Heart right ventricle (tissue), 16 donors: ENCODE results near the gene SACM1L. TPM values are rescaled to one million over a fixed set of nuclear protein-coding genes. Genes with fewer than 3 reads are reported as not detected.
"Not testable (repeated sequence)": the region's sequence is repeated elsewhere in the genome, so short reads cannot be mapped to it uniquely, and the experiment has no call there.

Experiments used
- ATAC-seq, 8 donors: fragments of 200-7000 bp; cut with Tn5 transposase; one replicate each; pipeline ENCODE4 v1.9.1; 2020; ENCODE audit warnings: mild to moderate bottlenecking in 8 of 8, moderate library complexity in 8 of 8, moderate number of reproducible peaks in 1 of 8
- DNase-seq, 2 donors: peaks; one replicate each; pipeline ENCODE4 v3.0.0-alpha.2; 2020
- H3K27ac ChIP-seq, 10 donors: fragments of 200-600 bp; sonication (generic) in 2 of 10; one replicate each; pipeline versions ENCODE4 v1.5.0 to v1.8.0; 2020 to 2022; ENCODE audit warnings: mild to moderate bottlenecking in 3 of 10
- H3K27me3 ChIP-seq, 7 donors: fragments of 200-600 bp; one replicate each; pipeline ENCODE4 v1.8.0; 2021 to 2022; ENCODE audit warnings: mild to moderate bottlenecking in 2 of 7
- H3K36me3 ChIP-seq, 9 donors: fragments of 200-600 bp; sonication (generic) in 1 of 9; one replicate each; pipeline versions ENCODE4 v1.5.0 to v1.8.0; 2020 to 2022; ENCODE audit warnings: mild to moderate bottlenecking in 2 of 9
- H3K4me1 ChIP-seq, 9 donors: fragments of 200-600 bp; sonication (generic) in 1 of 9; one replicate each; pipeline versions ENCODE4 v1.5.0 to v1.8.0; 2020 to 2022; ENCODE audit warnings: mild to moderate bottlenecking in 4 of 9
- H3K4me3 ChIP-seq, 10 donors: fragments of 200-600 bp; sonication (generic) in 2 of 10; one replicate each; pipeline versions ENCODE4 v1.5.0 to v1.8.0; 2020 to 2022; ENCODE audit warnings: mild to moderate bottlenecking in 7 of 10, moderate library complexity in 2 of 10
- H3K9me3 ChIP-seq, 11 donors: fragments of 200-600 bp in 10 of 11; sonication (generic) in 2 of 11; one replicate each; pipeline versions ENCODE4 v1.5.0 to v1.8.0; 2013 to 2022; ENCODE audit warnings: mild to moderate bottlenecking in 2 of 11, control low read depth in 1 of 11, moderate library complexity in 1 of 11
- WGBS, 2 donors: extraction: QIAGEN DNeasy Blood & Tissue Kit; methylation state at CpG; one replicate each; pipeline ENCODE4 v1.1.7; 2013; ENCODE audit warnings: inconsistent platforms in 1 of 2; 5-methylcytosine and 5-hydroxymethylcytosine counted together
- intact Hi-C, 10 donors: fragments of 100-400 bp; cut with DNase I; formaldehyde crosslinking; loops; one replicate each; pipeline versions ENCODE4 v1.11.1 to v1.14.2; 2022
- polyA plus RNA-seq, 2 donors: library from polyadenylated mRNA; stranded (reverse); fragments of 200-250 nt; gene quantifications; one replicate each; pipeline ENCODE4 v1.2.3, GENCODE V29; 2013
- total RNA-seq, 10 donors: library from RNA; stranded (reverse); fragmentation: NEBNext Ultra II Directional in 3 of 10; extraction: Animal tissue kit (Norgen Biotek cat#: 25700) in 3 of 10; gene quantifications; one replicate each; pipeline versions ENCODE4 v1.2.1 to v1.2.4, GENCODE V29; 2021 to 2023
- TF ChIP-seq, protein P1 (sequence below), 9 donors: fragments of 200-600 bp; sonication (generic) in 2 of 9; IDR thresholded peaks; one replicate each; pipeline versions ENCODE4 v1.5.0 to v1.8.0; 2021 to 2022; ENCODE audit warnings: antibody characterized with exemption in 9 of 9, mild to moderate bottlenecking in 5 of 9, moderate library complexity in 1 of 9
- donor health status: Arrhythmogenic right ventricular cardiomyopathy.
- donor health status: ischemic (EF 13 %, LVEDD 7.1; RV severe dilation, severe dysfunction).
- donor health status: healthy with polysubstance abuse.
- donor health status: DM: no; HTN: yes; CAD: no.
- donor health status: DM: no; HTN: no; CAD: no.
- donor health status: ischemic (EF 25% LVEDD 6.9; RV normal size, moderate dysfunction).
- donor health status: ischemic (EF 25% LVEDD 5.7; RV mildly dilated, moderate dysfunction).
- donor health status: healthy.
- donor health status: DM: yes; HTN: yes; CAD: no.
- donor health status: Ischemic cardiomyopathy.
- donor health status: ischemic (EF 35%, LVEDD 5.7; RV mildly dilated, moderate dysfunction).
- donor health status: nonischemic (EF 11% LVEDD 7.7; RV severe dilation, severe dysfunction).
- donor health status: DM: yes; HTN: yes; CAD: no.
- donor health status: PGD.
- donor health status: ischemic (EF 29% LVEDD 5.4; RV normal size, mild dysfunction).
- donor health status: nonischemic (EF 23%, LVEDD 6.1; RV moderate dilation, normal function).

The SACM1L gene
- total and polyA plus RNA-seq, 12 donors: 15.4 to 28.7 (median 23.6) TPM

DNA sequence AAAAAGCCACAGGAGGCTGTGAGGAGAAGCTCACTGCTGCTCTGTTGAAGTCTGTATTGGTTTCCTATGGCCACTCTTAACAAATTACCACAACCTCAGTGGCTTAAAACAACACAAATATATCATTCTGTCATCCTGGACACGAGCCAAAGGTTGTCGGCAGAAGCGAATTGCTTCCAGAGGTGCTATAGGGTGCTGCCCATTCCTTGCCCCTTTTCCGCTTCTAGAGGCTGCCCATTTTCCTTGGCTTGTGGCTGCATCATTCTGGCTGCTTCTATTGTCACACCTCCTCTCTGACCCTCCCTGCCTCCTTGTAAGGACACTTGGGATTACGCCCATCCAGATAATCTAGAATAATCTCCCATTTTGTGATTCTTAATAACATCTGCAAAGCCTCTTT, 6.4 kb upstream of the SACM1L start:
- Histone ChIP-seq H3K4me1 (peaks cover 0 to 37% (median 16%) of the 10 kb centered on the region in 9 donors), H3K27ac (no peak overlapping the region), H3K9me3 (peaks cover 0 to 11% (median 0%) of the 10 kb centered on the region in 11 donors), H3K4me3 (no peak overlapping the region), H3K36me3 (peaks cover 0 to 50% (median 0%) of the 10 kb centered on the region in 9 donors), H3K27me3 (no peaks in the 10 kb centered on the region)
- intact Hi-C loops: no loop called here
- 78 to 93% methylated on average over 5 of the region's 5 CpGs for WGBS, 2 donors
- TF ChIP-seq, protein P1, sequence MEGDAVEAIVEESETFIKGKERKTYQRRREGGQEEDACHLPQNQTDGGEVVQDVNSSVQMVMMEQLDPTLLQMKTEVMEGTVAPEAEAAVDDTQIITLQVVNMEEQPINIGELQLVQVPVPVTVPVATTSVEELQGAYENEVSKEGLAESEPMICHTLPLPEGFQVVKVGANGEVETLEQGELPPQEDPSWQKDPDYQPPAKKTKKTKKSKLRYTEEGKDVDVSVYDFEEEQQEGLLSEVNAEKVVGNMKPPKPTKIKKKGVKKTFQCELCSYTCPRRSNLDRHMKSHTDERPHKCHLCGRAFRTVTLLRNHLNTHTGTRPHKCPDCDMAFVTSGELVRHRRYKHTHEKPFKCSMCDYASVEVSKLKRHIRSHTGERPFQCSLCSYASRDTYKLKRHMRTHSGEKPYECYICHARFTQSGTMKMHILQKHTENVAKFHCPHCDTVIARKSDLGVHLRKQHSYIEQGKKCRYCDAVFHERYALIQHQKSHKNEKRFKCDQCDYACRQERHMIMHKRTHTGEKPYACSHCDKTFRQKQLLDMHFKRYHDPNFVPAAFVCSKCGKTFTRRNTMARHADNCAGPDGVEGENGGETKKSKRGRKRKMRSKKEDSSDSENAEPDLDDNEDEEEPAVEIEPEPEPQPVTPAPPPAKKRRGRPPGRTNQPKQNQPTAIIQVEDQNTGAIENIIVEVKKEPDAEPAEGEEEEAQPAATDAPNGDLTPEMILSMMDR (IDR thresholded peaks at IDR 0.05): no peak
- ATAC-seq: no peak
- DNase-seq: no peak

DNA sequence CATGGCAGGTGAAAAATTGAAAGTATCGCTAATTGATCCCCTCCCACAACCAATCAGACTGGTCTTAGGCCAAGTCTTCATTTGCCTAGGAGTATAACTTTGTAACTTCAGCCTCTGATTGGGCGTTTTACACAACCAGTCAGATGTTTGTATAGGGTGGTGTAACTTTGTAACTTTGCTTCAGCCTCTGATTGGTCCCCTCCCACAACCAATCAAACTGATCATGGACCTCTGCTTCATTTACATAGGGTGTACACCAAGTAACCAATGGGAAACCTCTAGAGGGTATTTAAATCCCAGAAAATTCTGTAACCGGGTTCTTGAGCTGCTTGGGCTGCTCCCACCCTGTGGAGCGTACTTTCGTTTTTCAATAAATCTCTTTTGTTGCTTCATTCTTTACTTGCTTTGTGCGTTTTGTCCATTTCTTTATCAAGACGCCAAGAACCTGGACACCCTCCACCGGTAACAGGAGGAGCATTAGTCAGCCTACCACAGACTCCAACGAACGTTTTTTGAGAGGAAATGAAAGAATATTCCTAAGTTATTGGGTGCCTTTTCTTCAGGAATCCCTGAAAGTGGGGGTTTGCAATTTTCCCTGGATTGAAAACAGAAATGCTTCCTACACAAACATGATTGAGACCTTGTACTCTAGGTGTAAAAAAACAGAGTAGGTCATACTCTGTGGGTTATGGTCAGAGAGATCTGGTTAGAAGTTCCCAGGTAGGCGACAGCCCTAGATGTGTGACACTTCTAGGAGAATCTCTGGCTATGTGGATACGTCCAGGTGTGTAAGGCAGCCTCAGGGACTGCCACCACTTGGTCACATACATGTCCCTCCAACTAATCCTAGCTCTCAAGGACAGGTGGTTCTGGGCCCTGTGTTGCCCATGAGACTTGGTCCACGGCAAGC, 5.5 kb upstream of the SACM1L start:
- ATAC-seq (no peak), DNase-seq (no peak)
- H3K27ac ChIP-seq: no peak overlapping the region

DNA sequence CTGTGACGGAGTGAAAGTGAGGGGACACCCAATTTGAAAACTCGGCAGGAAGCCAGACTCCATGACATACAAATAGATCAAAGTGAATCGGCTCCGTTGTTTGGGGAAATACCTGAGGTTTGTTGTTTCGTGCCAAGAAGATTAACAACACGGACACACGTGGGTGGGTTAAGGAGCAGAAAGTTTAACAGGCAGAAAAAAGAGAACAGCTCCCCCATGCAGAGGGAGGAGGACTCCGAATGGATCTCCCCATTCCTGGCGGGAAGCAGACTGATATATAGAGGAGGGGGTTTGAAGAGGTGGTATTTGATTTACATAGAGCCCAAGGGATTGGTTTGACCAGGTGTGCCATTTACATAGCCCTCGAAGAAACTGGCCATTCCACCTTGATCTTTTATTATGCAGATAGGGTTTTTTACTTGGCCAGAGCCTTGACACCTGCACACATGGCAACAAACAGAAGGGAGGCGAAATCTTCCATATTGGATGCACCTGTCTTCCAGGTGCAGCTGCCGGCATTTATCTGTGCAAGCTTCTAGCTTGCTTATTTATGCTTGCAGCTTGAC, 4.8 kb upstream of the SACM1L start:
- ATAC-seq (no peak), DNase-seq (no peak)
- H3K4me3 ChIP-seq: no peak overlapping the region
- intact Hi-C loops: no loop called here
- no peaks in the 10 kb centered on the region for H3K27me3 ChIP-seq
- TF ChIP-seq, protein P1 (IDR thresholded peaks at IDR 0.05): no peak
- 65 to 69% methylated on average over 12 of the region's 12 CpGs for WGBS, 2 donors
- H3K9me3 ChIP-seq: peaks cover 0 to 11% (median 0%) of the 10 kb centered on the region in 11 donors
- H3K36me3 ChIP-seq: peaks cover 0 to 34% (median 0%) of the 10 kb centered on the region in 9 donors
- H3K27ac ChIP-seq: peak overlapping the region in 2 of 10 donors; percentile 1 to 47
- H3K4me1 ChIP-seq: peaks cover 0 to 31% (median 18%) of the 10 kb centered on the region in 9 donors

More for the DNA sequence above, 5.5 kb upstream of the SACM1L start:
- Histone ChIP-seq H3K27me3 (no peaks in the 10 kb centered on the region), H3K9me3 (peaks cover 0 to 11% (median 0%) of the 10 kb centered on the region in 11 donors), H3K4me3 (no peak overlapping the region), H3K36me3 (peaks cover 0 to 41% (median 0%) of the 10 kb centered on the region in 9 donors), H3K4me1 (peaks cover 0 to 36% (median 18%) of the 10 kb centered on the region in 9 donors)
- 83 to 84% methylated on average over 13 of the region's 13 CpGs for WGBS, 2 donors
- TF ChIP-seq, protein P1 (IDR thresholded peaks at IDR 0.05): no peak
- intact Hi-C loops: no loop called here

DNA sequence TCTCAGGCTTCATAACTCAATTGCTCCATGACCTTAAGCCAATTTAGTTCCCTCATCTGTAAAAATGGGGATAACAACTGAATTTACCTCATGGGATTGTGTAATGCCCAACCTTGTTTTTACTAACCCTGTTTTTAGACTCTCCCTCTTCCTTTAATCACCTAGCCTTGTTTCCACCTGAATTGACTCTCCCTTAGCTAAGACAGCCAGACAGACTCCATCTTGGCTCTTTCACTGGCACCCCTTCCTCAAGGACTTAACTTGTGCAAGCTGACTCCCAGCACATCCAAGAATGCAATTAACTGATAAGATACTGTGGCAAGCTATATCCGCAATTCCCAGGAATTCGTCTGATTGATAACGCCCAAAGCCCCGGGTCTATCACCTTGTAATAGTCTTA, 3.5 kb upstream of the SACM1L start:
- Histone ChIP-seq H3K36me3 (peaks cover 0 to 20% (median 0%) of the 10 kb centered on the region in 9 donors), H3K9me3 (peaks cover 0 to 11% (median 0%) of the 10 kb centered on the region in 11 donors), H3K4me1 (peaks cover 0 to 35% (median 25%) of the 10 kb centered on the region in 9 donors), H3K27ac (peak overlapping the region in 2 of 10 donors; percentile 1 to 47)
- DNase-seq, ATAC-seq, H3K4me3 ChIP-seq, H3K27me3 ChIP-seq, intact Hi-C loops: not testable (repeated sequence)
- WGBS, 2 donors: 35 to 55% methylated on average over 4 of the region's 4 CpGs
